SK-N-SH treated with all-trans-retinoic acid at 6 μM for 48 hours (cell line): ENCODE measurements around the gene RAD51B.

ENCODE experiments used
- PPARA ChIP-seq: fragments of 250-450 bp; sonication (Bioruptor Pico); IDR thresholded peaks from 2 replicates; pipeline ENCODE4 v1.5.0; 2020; ENCODE audit warnings: mild to moderate bottlenecking, borderline replicate concordance
- SNAI2 ChIP-seq: fragments of 250-450 bp; sonication (Bioruptor Pico); IDR thresholded peaks from 2 replicates; pipeline ENCODE4 v1.5.0; 2020; ENCODE audit warnings: mild to moderate bottlenecking, moderate library complexity
- TF ChIP-seq, protein P1 (sequence below): fragments of 250-450 bp; sonication (Bioruptor Pico); IDR thresholded peaks from 2 replicates; pipeline ENCODE4 v1.8.0; 2020; ENCODE audit warnings: mild to moderate bottlenecking, moderate library complexity, borderline replicate concordance

DNA sequence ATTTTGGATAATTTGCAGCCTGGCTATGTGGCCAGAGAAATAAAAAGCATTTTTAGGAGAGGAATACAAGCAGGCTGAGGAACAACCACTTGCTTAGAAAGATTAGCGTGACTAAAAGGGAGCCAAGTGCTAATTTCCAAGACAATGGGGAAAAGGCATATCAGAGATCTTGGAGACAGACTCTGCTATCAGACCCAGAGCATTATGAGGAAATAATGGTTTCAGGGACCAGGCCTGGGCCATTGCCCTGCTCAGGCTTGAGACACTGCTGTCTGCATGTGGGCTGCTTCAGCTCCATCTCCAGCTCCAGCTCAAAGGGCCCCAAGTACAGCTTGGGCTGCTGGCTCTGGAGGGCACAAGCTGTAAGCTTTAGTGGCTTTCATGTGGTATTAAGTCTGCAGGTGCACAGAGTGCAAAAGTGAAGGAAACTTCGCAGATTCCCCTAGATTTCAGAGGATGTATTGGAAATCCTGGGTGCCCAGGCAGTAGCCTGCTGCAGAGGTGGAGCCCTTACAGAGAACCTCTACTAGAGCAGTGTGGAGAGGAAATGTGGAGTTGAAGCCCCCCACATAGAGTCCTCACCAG is 524.0 kb downstream of the RAD51B start:
- TF ChIP-seq, protein P1, sequence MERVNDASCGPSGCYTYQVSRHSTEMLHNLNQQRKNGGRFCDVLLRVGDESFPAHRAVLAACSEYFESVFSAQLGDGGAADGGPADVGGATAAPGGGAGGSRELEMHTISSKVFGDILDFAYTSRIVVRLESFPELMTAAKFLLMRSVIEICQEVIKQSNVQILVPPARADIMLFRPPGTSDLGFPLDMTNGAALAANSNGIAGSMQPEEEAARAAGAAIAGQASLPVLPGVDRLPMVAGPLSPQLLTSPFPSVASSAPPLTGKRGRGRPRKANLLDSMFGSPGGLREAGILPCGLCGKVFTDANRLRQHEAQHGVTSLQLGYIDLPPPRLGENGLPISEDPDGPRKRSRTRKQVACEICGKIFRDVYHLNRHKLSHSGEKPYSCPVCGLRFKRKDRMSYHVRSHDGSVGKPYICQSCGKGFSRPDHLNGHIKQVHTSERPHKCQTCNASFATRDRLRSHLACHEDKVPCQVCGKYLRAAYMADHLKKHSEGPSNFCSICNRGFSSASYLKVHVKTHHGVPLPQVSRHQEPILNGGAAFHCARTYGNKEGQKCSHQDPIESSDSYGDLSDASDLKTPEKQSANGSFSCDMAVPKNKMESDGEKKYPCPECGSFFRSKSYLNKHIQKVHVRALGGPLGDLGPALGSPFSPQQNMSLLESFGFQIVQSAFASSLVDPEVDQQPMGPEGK (CRISPR knock-in tag) = no peak
- no peak for TF ChIP-seq SNAI2 (CRISPR knock-in tag)
- no peak for TF ChIP-seq PPARA (CRISPR knock-in tag)
